Measurements from ENCODE around the gene PCDHGC4. TPM values are rescaled to one million over a fixed set of nuclear protein-coding genes. Genes with fewer than 3 reads are reported as not detected.
A peak's percentile ranks its signal among the peaks of the same experiment; 100 is the strongest.

The PCDHGC4 gene
- total RNA-seq, 1 experiment from 2014 or later: 0.40 TPM

DNA sequence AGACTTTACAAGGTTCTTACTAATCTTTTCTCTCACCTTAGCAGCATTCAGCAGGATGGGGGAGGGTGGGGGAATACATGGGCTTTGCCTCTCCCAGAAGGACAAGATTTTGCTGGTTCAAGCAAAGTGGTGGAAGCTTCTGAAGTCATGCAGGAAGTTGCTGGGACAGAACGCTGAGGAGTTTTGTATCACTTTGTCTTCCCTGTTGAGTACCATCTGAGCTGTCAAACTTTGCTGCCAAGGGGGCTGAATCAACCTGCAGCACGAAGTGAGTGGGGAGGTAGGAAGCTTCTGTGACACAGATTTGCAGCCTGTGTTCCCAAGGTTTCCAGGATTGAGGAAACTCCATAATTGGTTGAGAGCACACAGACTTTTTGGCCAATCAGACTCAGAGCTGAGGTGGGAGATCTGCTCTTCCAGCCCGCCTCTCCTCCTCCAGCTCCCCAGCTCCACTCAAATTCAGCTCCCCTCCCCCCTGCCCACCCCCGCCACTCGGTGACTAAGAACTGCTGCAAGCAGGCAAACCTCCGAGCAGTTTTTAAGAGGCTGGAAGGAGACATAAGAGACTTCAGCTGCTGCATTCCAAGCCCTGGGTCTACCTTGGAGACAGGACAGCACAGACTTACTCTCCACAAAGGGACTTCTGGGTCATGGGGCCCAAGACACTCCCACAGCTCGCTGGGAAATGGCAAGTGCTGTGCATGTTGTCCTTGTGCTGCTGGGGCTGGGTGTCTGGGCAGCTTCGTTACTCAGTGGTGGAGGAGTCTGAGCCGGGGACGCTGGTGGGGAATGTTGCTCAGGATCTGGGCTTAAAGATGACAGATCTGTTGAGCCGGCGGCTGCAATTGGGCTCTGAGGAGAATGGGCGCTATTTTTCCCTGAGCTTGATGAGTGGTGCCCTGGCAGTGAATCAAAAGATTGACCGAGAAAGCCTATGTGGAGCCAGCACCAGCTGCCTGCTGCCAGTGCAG, 4.0 kb downstream of the PCDHGC4 start, which contains the start of gene PCDHGC5:
Gene PCDHGC5, plus strand, starts transcription at position 491 of the 971 bp plus-strand sequence. Its CDS starts 160 bp downstream, at position 651.
- DNase-seq (ENCODE audit: unreplicated experiment): peak; percentile 48
- Mint-ChIP-seq H3K4me1 (ENCODE audit: insufficient read depth, unreplicated experiment) (peaks cover 9% of the 10 kb centered on the region), H3K4me3 (ENCODE audit: unreplicated experiment) (no peak within 1 kb of the TSS), H3K36me3 (ENCODE audit: insufficient read depth, unreplicated experiment) (peaks cover 6% of the 10 kb centered on the region), H3K9me3 (ENCODE audit: unreplicated experiment) (no peaks in the 10 kb centered on the region), H3K27ac (ENCODE audit: low read depth, unreplicated experiment) (no peak within 1 kb of the TSS), H3K27me3 (ENCODE audit: insufficient read depth, unreplicated experiment) (no peaks in the 10 kb centered on the region)
- CTCF ChIA-PET: interaction anchor here (0.6 to 1.2 kb wide), 6 partner anchors 18 to 169 kb away, joined by 3 to 4 read pairs (median 3); partner anchors contain the start of gene TAF7
- POLR2A ChIA-PET: interaction anchor here (0.6 to 2.1 kb wide), 6 partner anchors 10 to 40 kb away, joined by 3 to 7 read pairs (median 4); partner anchors contain the start of gene PCDHGC3
- BruUV-seq (replicated peaks): no TSS peak
- TF ChIP-seq, protein P1, sequence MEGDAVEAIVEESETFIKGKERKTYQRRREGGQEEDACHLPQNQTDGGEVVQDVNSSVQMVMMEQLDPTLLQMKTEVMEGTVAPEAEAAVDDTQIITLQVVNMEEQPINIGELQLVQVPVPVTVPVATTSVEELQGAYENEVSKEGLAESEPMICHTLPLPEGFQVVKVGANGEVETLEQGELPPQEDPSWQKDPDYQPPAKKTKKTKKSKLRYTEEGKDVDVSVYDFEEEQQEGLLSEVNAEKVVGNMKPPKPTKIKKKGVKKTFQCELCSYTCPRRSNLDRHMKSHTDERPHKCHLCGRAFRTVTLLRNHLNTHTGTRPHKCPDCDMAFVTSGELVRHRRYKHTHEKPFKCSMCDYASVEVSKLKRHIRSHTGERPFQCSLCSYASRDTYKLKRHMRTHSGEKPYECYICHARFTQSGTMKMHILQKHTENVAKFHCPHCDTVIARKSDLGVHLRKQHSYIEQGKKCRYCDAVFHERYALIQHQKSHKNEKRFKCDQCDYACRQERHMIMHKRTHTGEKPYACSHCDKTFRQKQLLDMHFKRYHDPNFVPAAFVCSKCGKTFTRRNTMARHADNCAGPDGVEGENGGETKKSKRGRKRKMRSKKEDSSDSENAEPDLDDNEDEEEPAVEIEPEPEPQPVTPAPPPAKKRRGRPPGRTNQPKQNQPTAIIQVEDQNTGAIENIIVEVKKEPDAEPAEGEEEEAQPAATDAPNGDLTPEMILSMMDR (IDR thresholded peaks at IDR 0.05; ENCODE audit: unreplicated experiment): no peak
- intact Hi-C loops (cut with micrococcal nuclease): no loop called here

DNA sequence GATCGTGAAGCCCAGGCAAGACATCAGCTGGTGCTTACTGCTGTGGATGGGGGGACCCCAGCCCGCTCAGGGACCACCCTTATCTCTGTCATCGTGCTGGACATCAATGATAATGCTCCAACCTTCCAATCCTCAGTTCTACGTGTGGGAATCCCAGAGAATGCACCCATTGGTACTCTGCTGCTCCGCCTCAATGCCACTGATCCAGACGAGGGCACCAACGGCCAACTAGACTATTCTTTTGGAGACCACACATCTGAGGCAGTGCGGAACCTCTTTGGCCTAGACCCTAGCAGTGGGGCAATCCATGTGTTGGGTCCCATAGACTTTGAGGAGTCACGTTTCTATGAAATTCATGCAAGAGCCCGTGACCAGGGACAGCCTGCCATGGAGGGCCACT, 5.0 kb downstream of the PCDHGC4 start:
- H3K27ac Mint-ChIP-seq (ENCODE audit: low read depth, unreplicated experiment): no peak overlapping the region
- BruUV-seq (replicated peaks): no TSS peak
- H3K36me3 Mint-ChIP-seq (ENCODE audit: insufficient read depth, unreplicated experiment): peaks cover 6% of the 10 kb centered on the region
- ChIA-PET POLR2A (interaction anchor here (0.5 to 2.1 kb wide), 2 partner anchors 19 to 340 kb away, joined by 3 to 7 read pairs; no protein-coding TSS in a partner anchor), CTCF (interaction anchor here (1.0 kb wide), 2 partner anchors 19 to 170 kb away, joined by 3 read pairs; partner anchors contain the start of gene TAF7)
- peaks cover 9% of the 10 kb centered on the region for H3K4me1 Mint-ChIP-seq (ENCODE audit: insufficient read depth, unreplicated experiment)
- no peak overlapping the region for H3K4me3 Mint-ChIP-seq (ENCODE audit: unreplicated experiment)
- DNase-seq (ENCODE audit: unreplicated experiment): no peak
- TF ChIP-seq, protein P1 (IDR thresholded peaks at IDR 0.05; ENCODE audit: unreplicated experiment): no peak
- H3K27me3 Mint-ChIP-seq (ENCODE audit: insufficient read depth, unreplicated experiment): no peaks in the 10 kb centered on the region
- intact Hi-C loops (cut with micrococcal nuclease): no loop called here
- no peaks in the 10 kb centered on the region for H3K9me3 Mint-ChIP-seq (ENCODE audit: unreplicated experiment)

DNA sequence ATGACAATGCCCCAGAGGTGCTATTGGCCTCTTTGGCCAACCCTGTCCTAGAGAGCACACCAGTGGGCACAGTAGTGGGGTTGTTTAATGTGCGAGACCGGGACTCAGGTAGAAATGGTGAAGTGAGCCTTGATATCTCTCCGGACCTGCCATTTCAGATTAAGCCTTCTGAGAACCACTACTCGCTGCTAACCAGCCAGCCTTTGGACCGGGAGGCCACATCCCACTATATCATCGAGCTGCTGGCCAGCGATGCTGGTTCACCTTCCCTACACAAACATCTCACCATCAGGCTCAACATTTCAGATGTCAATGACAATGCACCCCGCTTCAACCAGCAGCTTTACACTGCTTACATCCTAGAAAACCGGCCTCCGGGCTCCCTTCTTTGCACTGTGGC, 5.4 kb downstream of the PCDHGC4 start:
- Mint-ChIP-seq H3K27me3 (ENCODE audit: insufficient read depth, unreplicated experiment) (no peaks in the 10 kb centered on the region), H3K4me3 (ENCODE audit: unreplicated experiment) (no peak overlapping the region), H3K4me1 (ENCODE audit: insufficient read depth, unreplicated experiment) (peaks cover 9% of the 10 kb centered on the region), H3K9me3 (ENCODE audit: unreplicated experiment) (no peaks in the 10 kb centered on the region), H3K27ac (ENCODE audit: low read depth, unreplicated experiment) (no peak overlapping the region), H3K36me3 (ENCODE audit: insufficient read depth, unreplicated experiment) (peaks cover 7% of the 10 kb centered on the region)
- intact Hi-C loops (cut with micrococcal nuclease): no loop called here
- TF ChIP-seq, protein P1 (IDR thresholded peaks at IDR 0.05; ENCODE audit: unreplicated experiment): no peak
- no peak for DNase-seq (ENCODE audit: unreplicated experiment)
- no TSS peak for BruUV-seq (replicated peaks)
- ChIA-PET CTCF (interaction anchor here (0.6 to 0.7 kb wide), 2 partner anchors 109 to 177 kb away, joined by 3 read pairs; no protein-coding TSS in a partner anchor), POLR2A (interaction anchor here (2.1 kb wide), 1 partner anchor 19 kb away, joined by 7 read pairs; no protein-coding TSS in a partner anchor)

DNA sequence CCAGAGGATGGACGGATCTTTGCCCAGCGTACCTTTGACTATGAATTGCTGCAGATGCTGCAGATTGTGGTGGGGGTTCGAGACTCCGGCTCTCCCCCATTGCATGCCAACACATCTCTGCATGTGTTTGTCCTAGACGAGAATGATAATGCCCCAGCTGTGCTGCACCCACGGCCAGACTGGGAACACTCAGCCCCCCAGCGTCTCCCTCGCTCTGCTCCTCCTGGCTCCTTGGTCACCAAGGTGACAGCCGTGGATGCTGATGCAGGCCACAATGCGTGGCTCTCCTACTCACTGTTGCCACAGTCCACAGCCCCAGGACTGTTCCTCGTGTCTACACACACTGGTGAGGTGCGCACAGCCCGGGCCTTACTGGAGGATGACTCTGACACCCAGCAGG, 5.9 kb downstream of the PCDHGC4 start:
- BruUV-seq (replicated peaks): no TSS peak
- CTCF ChIA-PET: interaction anchor here (0.6 to 1.7 kb wide), 3 partner anchors 15 to 178 kb away, joined by 3 to 6 read pairs (median 3); partner anchors contain the start of gene PCDHGC3
- DNase-seq (ENCODE audit: unreplicated experiment): no peak
- H3K36me3 Mint-ChIP-seq (ENCODE audit: insufficient read depth, unreplicated experiment): peaks cover 11% of the 10 kb centered on the region
- peaks cover 9% of the 10 kb centered on the region for H3K4me1 Mint-ChIP-seq (ENCODE audit: insufficient read depth, unreplicated experiment)
- H3K9me3 Mint-ChIP-seq (ENCODE audit: unreplicated experiment): no peaks in the 10 kb centered on the region
- H3K27ac Mint-ChIP-seq (ENCODE audit: low read depth, unreplicated experiment): no peak overlapping the region
- TF ChIP-seq, protein P1 (IDR thresholded peaks at IDR 0.05; ENCODE audit: unreplicated experiment): no peak
- no peaks in the 10 kb centered on the region for H3K27me3 Mint-ChIP-seq (ENCODE audit: insufficient read depth, unreplicated experiment)
- POLR2A ChIA-PET: no interaction called here
- intact Hi-C loops (cut with micrococcal nuclease): no loop called here
- H3K4me3 Mint-ChIP-seq (ENCODE audit: unreplicated experiment): no peak overlapping the region

Measured in MCF 10A (cell line).